GM12892 (cell line): Measurements from ENCODE around the gene NPIPB4. TPM values are rescaled to one million over a fixed set of nuclear protein-coding genes. Genes with fewer than 3 reads are reported as not detected.
"Not testable (repeated sequence)": the region's sequence is repeated elsewhere in the genome, so short reads cannot be mapped to it uniquely, and the experiment has no call there.

Source experiments
- DNase-seq: peaks from one replicate; pipeline ENCODE4 v3.0.0; 2011; ENCODE audit not compliant: insufficient read length
- FAIRE-seq: peaks from 2 replicates; lab custom pipeline; 2011; peaks lifted over from hg19 to GRCh38; lab: Jason Lieb, UNC
- POLR2A ChIP-seq: IDR thresholded peaks from 2 replicates; pipeline ENCODE4 v1.6.1; 2011; ENCODE audit warnings: low read depth, low read length, control low read depth
- POLR2AphosphoS5 ChIP-seq: IDR thresholded peaks from 2 replicates; pipeline ENCODE4 v1.6.1; 2011; ENCODE audit warnings: low read depth, low read length, control low read depth
- TAF1 ChIP-seq: IDR thresholded peaks from 2 replicates; pipeline ENCODE4 v1.6.1; 2011; ENCODE audit warnings: low read depth, mild to moderate bottlenecking, control low read depth, low read length, borderline replicate concordance
- polyA plus RNA-seq: library from polyadenylated mRNA; unstranded; fragments of >200 nt; gene quantifications from one replicate; pipeline ENCODE4 v1.2.1, GENCODE V29; 2012; ENCODE audit warnings: missing spikeins, inconsistent platforms; ENCODE audit not compliant: missing spikeins

The NPIPB4 gene
- 125 TPM for polyA plus RNA-seq

DNA sequence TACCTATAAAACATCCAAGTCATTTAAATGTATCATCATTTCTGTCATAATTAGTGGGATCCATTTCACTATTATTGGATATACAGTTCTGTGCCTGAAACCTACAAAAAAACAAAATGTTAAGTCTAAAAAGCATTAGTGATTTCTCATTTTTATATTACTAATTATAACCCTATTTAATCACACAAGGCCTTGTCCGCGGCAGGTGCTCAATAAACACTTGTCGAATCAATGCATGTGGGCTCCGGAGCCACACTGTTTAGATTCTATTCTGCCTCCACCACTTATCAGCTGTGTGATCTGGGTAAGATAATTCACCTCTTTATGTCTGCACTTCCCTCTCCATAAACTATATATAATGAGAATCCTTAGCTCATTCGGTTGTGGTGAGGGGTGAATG, at the start of gene NPIPB4:
Gene NPIPB4, minus strand, starts transcription at position 101 of the 400 bp plus-strand sequence. CDS start 378 bp downstream, outside the sequence.
- DNase-seq, FAIRE-seq: not testable (repeated sequence)

- DNase-seq, FAIRE-seq: not testable (repeated sequence)
Measured at GRCh38 chr16:21898998-21899397, 41.4 kb upstream of the NPIPB4 start.

GRCh38 chr16:21881988-21882387, 24.4 kb upstream of the NPIPB4 start:
- DNase-seq, FAIRE-seq: not testable (repeated sequence)

DNA sequence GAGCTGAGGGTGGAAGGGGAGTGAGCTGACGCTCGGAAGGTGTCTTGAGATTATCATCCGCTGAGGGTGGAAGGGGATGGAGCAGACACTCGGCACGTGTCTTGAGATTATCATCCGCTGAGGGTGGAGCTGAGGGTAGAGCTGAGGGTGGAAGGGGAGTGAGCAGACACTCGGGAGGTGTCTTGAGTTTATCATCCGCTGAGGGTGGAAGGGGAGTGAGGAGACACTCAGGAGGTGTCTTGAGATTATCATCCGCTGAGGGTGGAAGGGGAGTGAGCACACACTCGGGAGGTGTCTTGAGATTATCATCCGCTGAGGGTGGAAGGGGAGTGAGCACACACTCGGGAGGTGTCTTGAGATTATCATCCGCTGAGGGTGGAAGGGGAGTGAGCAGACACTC, 20.4 kb downstream of the NPIPB4 start:
- DNase-seq, FAIRE-seq: not testable (repeated sequence)

- FAIRE-seq: not testable (repeated sequence)
Measured at GRCh38 chr16:21836334-21836733, 21.2 kb downstream of the NPIPB4 start.

DNA sequence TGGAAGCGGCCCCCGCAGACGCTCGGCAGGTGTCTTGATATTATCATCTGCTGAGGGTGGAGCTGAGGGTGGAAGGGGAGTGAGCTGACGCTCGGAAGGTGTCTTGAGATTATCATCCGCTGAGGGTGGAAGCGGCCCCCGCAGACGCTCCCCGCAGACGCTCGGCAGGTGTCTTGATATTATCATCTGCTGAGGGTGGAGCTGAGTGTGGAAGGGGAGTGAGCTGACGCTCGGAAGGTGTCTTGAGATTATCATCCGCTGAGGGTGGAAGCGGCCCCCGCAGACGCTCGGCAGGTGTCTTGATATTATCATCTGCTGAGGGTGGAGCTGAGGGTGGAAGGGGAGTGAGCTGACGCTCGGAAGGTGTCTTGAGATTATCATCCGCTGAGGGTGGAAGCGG, 21.8 kb downstream of the NPIPB4 start:
- not testable (repeated sequence) for DNase-seq, FAIRE-seq

More at GRCh38 chr16:21836334-21836733, 21.2 kb downstream of the NPIPB4 start:
- DNase-seq: not testable (repeated sequence)

DNA sequence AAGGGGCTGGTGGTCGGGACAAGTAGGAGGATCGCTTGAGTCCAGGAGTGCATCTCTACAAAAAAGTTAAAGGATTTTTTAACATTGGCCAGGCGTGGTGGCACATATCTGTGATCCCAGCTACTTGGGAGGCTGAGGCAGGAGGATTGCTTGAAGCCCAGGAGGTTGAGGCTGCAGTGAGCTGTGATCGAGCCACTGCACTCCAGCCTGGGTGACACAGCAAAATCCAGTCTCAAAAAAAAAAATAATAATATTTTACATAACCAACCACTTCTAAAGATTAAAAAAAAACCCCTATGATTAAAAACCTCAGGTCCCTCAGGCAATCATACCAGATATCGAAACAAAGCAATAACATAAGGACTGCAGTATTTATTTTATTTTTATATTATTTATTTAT, 23.3 kb downstream of the NPIPB4 start:
- FAIRE-seq, DNase-seq: not testable (repeated sequence)

DNA sequence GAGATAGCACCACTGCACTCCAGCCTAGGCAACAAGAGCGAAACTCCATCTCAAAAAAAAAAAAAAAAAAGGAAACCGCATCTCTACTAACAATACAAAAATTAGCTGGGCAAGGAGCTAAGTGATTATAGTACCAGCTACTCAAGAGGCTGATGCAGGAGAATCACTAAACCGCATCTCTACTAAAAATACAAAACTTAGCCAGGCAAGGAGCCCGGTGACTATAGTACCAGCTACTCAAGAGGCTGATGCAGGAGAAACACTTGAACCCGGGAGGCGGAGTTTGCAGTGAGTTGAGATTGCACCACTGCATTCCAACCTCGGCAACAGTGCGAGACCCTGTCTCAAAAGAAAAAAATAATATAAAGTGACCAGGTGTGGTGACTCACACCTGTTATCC, 27.6 kb downstream of the NPIPB4 start:
- not testable (repeated sequence) for DNase-seq, FAIRE-seq

- not testable (repeated sequence) for FAIRE-seq, DNase-seq
Measured at GRCh38 chr16:21826067-21826706, 31.4 kb downstream of the NPIPB4 start.

- DNase-seq, FAIRE-seq: not testable (repeated sequence)
Measured at GRCh38 chr16:21825526-21825925, 32.0 kb downstream of the NPIPB4 start.

DNA sequence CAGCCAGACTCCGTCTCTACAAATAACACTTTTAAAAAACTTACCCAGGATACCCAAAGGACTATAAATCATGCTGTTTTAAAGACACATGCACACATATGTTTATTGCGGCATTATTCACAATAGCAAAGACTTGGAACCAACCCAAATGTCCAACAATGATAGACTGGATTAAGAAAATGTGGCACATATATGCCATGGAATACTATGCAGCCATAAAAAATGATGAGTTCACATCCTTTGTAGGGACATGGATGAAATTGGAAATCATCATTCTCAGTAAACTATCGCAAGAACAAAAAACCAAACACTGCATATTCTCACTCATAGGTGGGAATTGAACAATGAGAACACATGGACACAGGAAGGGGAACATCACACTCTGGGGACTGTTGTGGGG, 34.3 kb downstream of the NPIPB4 start:
- DNase-seq, FAIRE-seq: not testable (repeated sequence)

GRCh38 chr16:21820908-21821465, 36.6 kb downstream of the NPIPB4 start:
- not testable (repeated sequence) for DNase-seq, FAIRE-seq

GRCh38 chr16:21820028-21820907, 37.3 kb downstream of the NPIPB4 start:
- DNase-seq: peak; percentile 32
- not testable (repeated sequence) for FAIRE-seq
- TF ChIP-seq POLR2AphosphoS5: peak; percentile 85
- TF ChIP-seq POLR2A: peak; percentile 86
- peak; percentile 89; the same call in 1 of the 2 replicates for TF ChIP-seq TAF1

GRCh38 chr16:21819617-21820016, 37.9 kb downstream of the NPIPB4 start:
- FAIRE-seq, DNase-seq: not testable (repeated sequence)

- not testable (repeated sequence) for DNase-seq, FAIRE-seq
Measured at GRCh38 chr16:21817012-21817411, 40.5 kb downstream of the NPIPB4 start.

DNA sequence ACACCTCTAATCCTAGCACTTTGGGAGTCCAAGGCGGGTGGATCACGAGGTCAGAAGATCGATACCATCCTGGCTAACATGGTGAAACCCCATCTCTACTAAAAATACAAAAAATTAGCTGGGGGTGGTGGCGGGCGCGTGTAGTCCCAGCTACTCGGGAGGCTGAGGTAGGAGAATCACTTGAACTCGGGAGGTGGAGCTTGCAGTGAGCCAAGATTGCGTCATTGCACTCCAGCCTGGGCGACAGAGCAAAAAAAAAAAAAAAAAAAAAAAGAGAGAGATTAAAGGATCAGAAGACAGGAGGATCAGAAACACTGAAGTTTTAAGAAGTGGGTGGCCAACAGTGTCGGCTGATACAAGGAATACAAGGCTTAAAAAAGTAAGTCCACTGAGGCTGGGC, 41.9 kb downstream of the NPIPB4 start:
- not testable (repeated sequence) for FAIRE-seq, DNase-seq

GRCh38 chr16:21802375-21802663, 55.2 kb downstream of the NPIPB4 start:
- not testable (repeated sequence) for DNase-seq, FAIRE-seq

DNA sequence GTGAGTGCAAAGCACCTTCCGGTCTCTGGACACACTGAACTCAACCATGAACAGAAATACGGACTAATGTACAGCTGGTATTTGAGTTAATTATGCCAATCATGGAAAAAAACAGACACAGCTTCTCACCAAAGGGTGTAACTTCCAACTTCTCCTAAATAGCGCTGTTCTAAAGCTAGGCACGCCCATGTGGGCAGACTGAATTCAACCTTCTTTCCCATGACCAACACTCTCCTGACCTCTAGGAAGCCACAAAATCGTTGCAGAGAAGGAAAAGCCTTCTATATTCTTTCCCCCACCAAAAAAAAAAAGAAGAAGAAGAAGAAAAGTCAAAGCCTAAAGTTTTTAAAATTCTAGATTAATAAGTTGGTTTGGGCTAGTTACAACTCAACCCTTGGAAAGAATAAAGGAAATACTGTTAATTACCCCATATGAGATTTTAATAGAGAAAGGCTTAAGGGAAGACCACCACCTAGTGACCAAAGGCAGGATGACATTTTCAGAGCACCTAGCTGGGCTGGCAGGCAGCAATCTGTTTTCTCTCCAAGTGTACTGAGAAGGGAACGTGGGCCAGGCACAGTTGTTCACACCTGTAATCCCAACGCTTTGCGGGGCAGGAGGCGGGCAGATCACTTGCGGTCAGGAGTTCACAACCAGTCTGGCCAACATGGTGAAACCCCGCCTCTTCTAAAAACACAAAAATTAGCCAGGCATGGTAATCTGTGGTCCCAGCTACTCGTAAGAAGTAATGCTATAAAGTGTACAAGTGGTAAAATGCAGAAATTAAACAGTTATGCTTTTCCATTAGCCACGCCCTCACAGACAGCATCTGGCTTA, 55.8 kb downstream of the NPIPB4 start:
- not testable (repeated sequence) for FAIRE-seq, DNase-seq

DNA sequence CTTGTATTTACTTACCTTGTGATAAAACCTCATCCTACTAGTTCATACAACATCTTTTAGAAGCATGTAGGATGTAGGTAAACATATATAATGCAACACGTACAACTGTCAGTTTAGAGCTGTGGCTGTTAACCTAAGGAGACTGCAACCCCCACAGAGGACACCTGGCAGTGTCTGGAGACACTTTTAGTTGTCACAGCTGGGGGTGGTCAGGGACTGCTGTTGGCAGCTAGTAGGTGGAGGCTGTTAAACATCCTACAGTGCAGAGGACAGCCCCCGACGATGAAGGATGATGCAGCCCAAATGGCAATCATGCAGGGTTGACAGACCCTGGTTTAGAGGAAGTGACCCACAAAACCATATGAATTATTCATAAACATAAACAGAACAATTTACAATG, 59.0 kb downstream of the NPIPB4 start:
- FAIRE-seq, DNase-seq: not testable (repeated sequence)
